Pancreas (tissue), 10 donors: Measurements from ENCODE around the gene BHLHA15. TPM values are rescaled to one million over a fixed set of nuclear protein-coding genes. Genes with fewer than 3 reads are reported as not detected.

Experiments used
- ATAC-seq, 4 donors: fragments of 200-7000 bp; cut with Tn5 transposase; one replicate each; pipeline versions ENCODE4 v1.8.0 to v1.9.1; 2020; ENCODE audit warnings: mild to moderate bottlenecking in 4 of 4, moderate library complexity in 4 of 4
- DNase-seq, 6 donors: peaks; one replicate each; pipeline ENCODE4 v3.0.0-alpha.2; 2020
- FAIRE-seq: peaks from 2 replicates; lab custom pipeline; 2012; peaks lifted over from hg19 to GRCh38; lab: Jason Lieb, UNC
- H3K27ac ChIP-seq, 4 donors: fragments of 200-600 bp; sonication (generic); 1 replicate in 3 of 4; 2 replicates in 1 of 4; pipeline versions ENCODE4 v1.5.0 to v1.8.0; 2020
- H3K27me3 ChIP-seq, 4 donors: fragments of 200-600 bp; one replicate each; pipeline ENCODE4 v1.8.0; 2021
- H3K36me3 ChIP-seq, 3 donors: fragments of 200-600 bp; sonication (generic) in 1 of 3; one replicate each; pipeline versions ENCODE4 v1.5.0 to v1.8.0; 2020 to 2021
- H3K4me1 ChIP-seq, 3 donors: fragments of 200-600 bp; one replicate each; pipeline ENCODE4 v1.8.0; 2021
- H3K4me3 ChIP-seq, 4 donors: fragments of 200-600 bp; sonication (generic) in 2 of 4; one replicate each; pipeline versions ENCODE4 v1.5.0 to v1.8.0; 2020 to 2021
- H3K9me3 ChIP-seq, 4 donors: fragments of 200-600 bp; one replicate each; pipeline ENCODE4 v1.8.0; 2021
- WGBS, 2 donors: extraction: QIAGEN DNeasy Blood & Tissue Kit; methylation state at CpG; one replicate each; pipeline ENCODE4 v1.1.7; 2013; 5-methylcytosine and 5-hydroxymethylcytosine counted together
- intact Hi-C, 3 donors: fragments of 100-400 bp; cut with DNase I; formaldehyde crosslinking; loops; one replicate each; pipeline versions ENCODE4 v1.11.1 to v1.14.2; 2022
- polyA plus RNA-seq, 2 donors: library from polyadenylated mRNA; stranded (reverse); fragments of 200-250 nt; gene quantifications; one replicate each; pipeline ENCODE4 v1.2.3, GENCODE V29; 2013
- total RNA-seq, 6 donors: library from RNA; stranded (reverse); fragmentation: NEBNext Ultra II Directional in 4 of 6; extraction: Animal tissue kit (Norgen Biotek cat#: 25700) in 4 of 6; gene quantifications; one replicate each; pipeline versions ENCODE4 v1.2.1 to v1.2.4, GENCODE V29; 2021 to 2023
- TF ChIP-seq, protein P1 (sequence below), 4 donors: fragments of 200-600 bp; sonication (generic) in 3 of 4; IDR thresholded peaks; one replicate each; pipeline versions ENCODE4 v1.5.0 to v1.8.0; 2021; ENCODE audit warnings: antibody characterized with exemption in 4 of 4
- donor health status: healthy with polysubstance abuse.
- donor health status: DM: no; HTN: no; CAD: no; lungs with moderate emphysema.
- donor health status: DM: no; HTN: no; CAD: no.
- donor health status: control.
- donor health status: control.
- donor health status: Bipolar disorder and iron deficiency.
- donor health status: DM: yes; HTN: yes; CAD: no.
- donor health status: DM: no; HTN: no; CAD: no.
- donor health status: DM: no; HTN: no; CAD: no.
- donor health status: DM: yes; HTN: yes; CAD: no.

BHLHA15 gene
- total and polyA plus RNA-seq, 8 donors, result 32.5 to 405 (median 105) TPM

DNA sequence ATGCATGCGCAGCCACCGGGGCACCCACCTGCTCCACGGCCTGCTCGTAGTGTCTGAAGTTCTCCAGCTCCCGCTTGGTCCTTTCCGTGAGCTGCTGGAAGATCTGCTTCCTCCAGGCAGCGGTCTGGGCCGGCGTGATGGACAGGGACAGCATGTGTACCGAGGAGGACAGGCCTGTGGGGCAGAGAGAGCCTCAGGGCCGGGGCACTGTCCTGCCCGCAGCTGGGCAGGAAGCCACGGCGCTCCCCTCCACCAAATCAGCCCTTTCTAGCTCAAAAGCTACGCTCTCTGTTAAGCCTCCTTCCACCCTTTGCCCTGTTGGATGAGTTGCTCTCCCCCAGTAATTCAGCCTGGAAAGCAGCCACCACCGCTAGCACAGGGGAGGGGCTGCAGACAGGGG lies 21.6 kb downstream of the BHLHA15 start:
- peaks cover 6 to 18% (median 12%) of the 10 kb centered on the region in 3 donors for H3K4me1 ChIP-seq
- no peak overlapping the region for H3K27ac ChIP-seq
- H3K4me3 ChIP-seq, result no peak overlapping the region
- H3K9me3 ChIP-seq, result no peaks in the 10 kb centered on the region
- peak in 2 of 6 donors; percentile 25 to 60 for DNase-seq
- intact Hi-C loops, result loop anchor here in 1 of 3 donors (10.0 kb wide), 1 partner anchor 128 kb away; the partner anchor contains the start of gene LMTK2
- TF ChIP-seq, protein P1, sequence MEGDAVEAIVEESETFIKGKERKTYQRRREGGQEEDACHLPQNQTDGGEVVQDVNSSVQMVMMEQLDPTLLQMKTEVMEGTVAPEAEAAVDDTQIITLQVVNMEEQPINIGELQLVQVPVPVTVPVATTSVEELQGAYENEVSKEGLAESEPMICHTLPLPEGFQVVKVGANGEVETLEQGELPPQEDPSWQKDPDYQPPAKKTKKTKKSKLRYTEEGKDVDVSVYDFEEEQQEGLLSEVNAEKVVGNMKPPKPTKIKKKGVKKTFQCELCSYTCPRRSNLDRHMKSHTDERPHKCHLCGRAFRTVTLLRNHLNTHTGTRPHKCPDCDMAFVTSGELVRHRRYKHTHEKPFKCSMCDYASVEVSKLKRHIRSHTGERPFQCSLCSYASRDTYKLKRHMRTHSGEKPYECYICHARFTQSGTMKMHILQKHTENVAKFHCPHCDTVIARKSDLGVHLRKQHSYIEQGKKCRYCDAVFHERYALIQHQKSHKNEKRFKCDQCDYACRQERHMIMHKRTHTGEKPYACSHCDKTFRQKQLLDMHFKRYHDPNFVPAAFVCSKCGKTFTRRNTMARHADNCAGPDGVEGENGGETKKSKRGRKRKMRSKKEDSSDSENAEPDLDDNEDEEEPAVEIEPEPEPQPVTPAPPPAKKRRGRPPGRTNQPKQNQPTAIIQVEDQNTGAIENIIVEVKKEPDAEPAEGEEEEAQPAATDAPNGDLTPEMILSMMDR (IDR thresholded peaks at IDR 0.05), result no peak
- no peak for FAIRE-seq
- WGBS, 2 donors, result 92 to 94% methylated on average over 16 of the region's 16 CpGs
- no peaks in the 10 kb centered on the region for H3K36me3 ChIP-seq
- ATAC-seq, result no peak
- H3K27me3 ChIP-seq, result no peaks in the 10 kb centered on the region

DNA sequence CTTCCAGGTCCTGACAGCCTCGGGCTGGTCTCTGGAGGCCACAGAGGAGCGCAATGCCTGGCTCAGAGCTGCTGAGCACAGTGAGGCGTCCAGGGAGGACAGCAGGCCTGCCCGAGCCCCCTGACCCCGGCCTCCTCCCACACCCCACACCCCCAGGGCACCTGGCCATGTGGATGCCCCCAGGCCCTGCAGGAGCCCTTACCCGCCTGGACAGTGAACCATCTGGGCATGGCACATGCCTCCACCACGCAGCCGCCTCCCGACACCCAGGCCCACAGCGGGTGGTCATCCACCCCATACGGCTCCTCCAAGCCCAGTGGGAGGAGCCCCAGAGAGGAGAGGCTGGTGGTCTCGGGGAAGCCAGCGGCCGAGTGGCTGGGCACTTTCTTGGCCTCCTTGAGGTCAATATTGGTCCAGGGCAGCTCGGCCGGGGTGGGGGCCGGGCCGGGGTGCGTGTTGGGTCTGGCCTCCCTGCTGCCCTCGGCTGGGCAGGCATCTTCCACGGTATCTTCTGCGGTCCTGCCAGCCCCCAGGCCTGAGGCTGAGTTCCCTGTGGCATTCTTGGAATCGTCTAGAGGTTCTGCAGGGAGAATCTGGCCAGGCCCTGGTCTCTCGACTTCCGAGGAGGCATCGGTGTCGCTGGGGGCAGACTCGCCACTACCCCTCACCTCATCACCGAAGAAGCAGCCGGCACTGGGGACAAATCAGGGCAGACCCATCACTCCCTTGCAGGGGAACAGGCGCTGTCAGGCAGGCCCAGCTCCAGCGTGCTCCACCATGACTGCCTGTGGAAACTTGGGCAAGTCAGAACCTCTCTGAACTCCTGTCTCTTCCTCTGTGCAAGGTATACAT lies 22.2 kb downstream of the BHLHA15 start:
- Histone ChIP-seq H3K27me3 (no peaks in the 10 kb centered on the region), H3K4me3 (no peak overlapping the region), H3K9me3 (no peaks in the 10 kb centered on the region), H3K27ac (no peak overlapping the region), H3K36me3 (no peaks in the 10 kb centered on the region), H3K4me1 (peaks cover 6 to 12% (median 10%) of the 10 kb centered on the region in 3 donors)
- no peak for ATAC-seq
- DNase-seq, result peak in 1 of 6 donors; percentile 73
- TF ChIP-seq, protein P1 (IDR thresholded peaks at IDR 0.05), result no peak
- WGBS, 2 donors, result 91 to 93% methylated on average over 32 of the region's 32 CpGs
- no peak for FAIRE-seq
- intact Hi-C loops, result loop anchor here in 1 of 3 donors (10.0 kb wide), 1 partner anchor 129 kb away; the partner anchor contains the start of gene LMTK2

DNA sequence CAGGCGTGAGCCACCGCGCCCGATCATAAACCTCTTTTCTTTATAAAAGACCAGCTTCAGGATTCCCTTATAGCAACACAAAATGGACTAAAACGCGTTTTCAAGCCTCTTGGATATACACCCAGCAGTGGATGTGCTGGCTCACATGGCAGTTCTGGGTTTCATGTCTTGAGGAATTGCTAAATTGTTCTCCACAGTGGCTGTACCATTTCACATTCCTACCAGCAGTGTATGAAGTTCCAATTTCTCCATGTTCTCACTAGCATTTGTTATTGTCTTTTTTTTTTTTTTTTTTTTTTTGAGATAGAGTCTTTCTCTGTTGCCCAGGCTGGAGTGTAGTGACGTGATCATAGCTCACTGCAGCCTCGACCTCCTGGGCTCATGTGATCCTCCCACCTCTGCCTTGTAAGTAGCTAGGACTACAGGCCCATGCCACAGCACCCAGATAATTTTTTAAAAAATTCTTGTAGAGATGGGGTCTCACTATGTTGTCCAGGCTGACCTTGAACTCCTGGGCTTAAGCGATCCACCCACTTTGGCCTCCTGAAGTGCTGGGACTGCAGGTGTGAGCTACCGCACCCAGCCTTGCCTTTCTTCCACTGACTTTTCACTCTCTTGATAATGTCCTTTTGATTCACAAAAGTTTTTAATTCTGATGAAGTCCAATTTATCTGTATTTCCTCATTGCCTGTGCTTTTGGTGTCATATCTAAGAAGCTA lies 23.3 kb downstream of the BHLHA15 start:
- Histone ChIP-seq H3K27me3 (no peaks in the 10 kb centered on the region), H3K4me1 (peaks cover under 1 to 5% (median 2%) of the 10 kb centered on the region in 3 donors), H3K4me3 (no peak overlapping the region), H3K9me3 (no peaks in the 10 kb centered on the region), H3K27ac (no peak overlapping the region), H3K36me3 (no peaks in the 10 kb centered on the region)
- DNase-seq (no peak), FAIRE-seq (no peak), ATAC-seq (no peak)
- WGBS, 2 donors, result 92 to 97% methylated on average over 10 of the region's 10 CpGs
- TF ChIP-seq, protein P1 (IDR thresholded peaks at IDR 0.05), result no peak
- intact Hi-C loops, result loop anchor here in 1 of 3 donors (10.0 kb wide), 1 partner anchor 130 kb away; the partner anchor contains the start of gene LMTK2

DNA sequence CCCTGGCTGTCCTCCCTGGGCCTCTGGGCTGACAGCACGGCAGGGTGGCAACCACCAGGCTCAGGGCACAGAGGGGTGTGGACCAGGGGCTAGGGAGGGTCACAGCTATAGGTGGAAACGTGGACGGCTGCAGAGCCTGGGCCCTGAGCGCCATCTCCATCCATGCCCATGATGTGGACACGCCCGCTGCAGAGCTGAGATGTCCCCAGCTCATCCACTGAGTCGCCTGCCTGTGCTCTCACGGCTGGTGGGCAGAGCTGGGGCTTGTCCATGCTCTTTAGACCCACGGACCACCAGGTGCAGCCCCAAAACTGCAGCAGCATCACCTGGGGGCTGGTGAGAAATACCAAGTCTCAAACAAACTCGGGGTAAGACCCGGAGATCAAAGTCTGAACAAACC lies 24.7 kb downstream of the BHLHA15 start:
- Histone ChIP-seq H3K4me3 (no peak overlapping the region), H3K36me3 (no peaks in the 10 kb centered on the region), H3K27ac (no peak overlapping the region), H3K27me3 (no peaks in the 10 kb centered on the region), H3K4me1 (no peaks in the 10 kb centered on the region), H3K9me3 (no peaks in the 10 kb centered on the region)
- FAIRE-seq (no peak), ATAC-seq (no peak), DNase-seq (no peak)
- TF ChIP-seq, protein P1 (IDR thresholded peaks at IDR 0.05), result no peak
- 94 to 96% methylated on average over 11 of the region's 11 CpGs for WGBS, 2 donors
- intact Hi-C loops, result loop anchor here in 1 of 3 donors (10.0 kb wide), 1 partner anchor 131 kb away; the partner anchor contains the start of gene LMTK2
